NCI-H187 (cell line): ENCODE results near the gene AVPR1A.
A peak's percentile ranks its signal among the peaks of the same experiment; 100 is the strongest.
"Not testable (repeated sequence)": the region's sequence is repeated elsewhere in the genome, so short reads cannot be mapped to it uniquely, and the experiment has no call there.

Experiments
- DNase-seq, 2 experiments: peaks; one replicate each; lab custom pipeline; 2025; lab: John Stamatoyannopoulos, UW

The AVPR1A gene

GRCh38 chr12:63150713-63151622 lies at the start of gene AVPR1A:
Gene AVPR1A, minus strand, starts transcription at chr12:63151201. Its CDS starts 365 bp downstream, at chr12:63150836.
- no peak for DNase-seq

GRCh38 chr12:63196168-63196567 lies 45.2 kb upstream of the AVPR1A start:
- no peak for DNase-seq

- no peak for DNase-seq
These were observed 28.2 kb upstream of the AVPR1A start for GRCh38 chr12:63179224-63179623.

- DNase-seq: no peak
These were observed 19.3 kb upstream of the AVPR1A start for GRCh38 chr12:63170321-63170720.

- DNase-seq: not testable (repeated sequence)
These were observed 16.7 kb upstream of the AVPR1A start for GRCh38 chr12:63167741-63168140.

- DNase-seq: peak; percentile 38 to 59
These were observed 13.9 kb upstream of the AVPR1A start for GRCh38 chr12:63164911-63165310.

- no peak for DNase-seq
These were observed 12.5 kb upstream of the AVPR1A start for GRCh38 chr12:63163541-63163940.

GRCh38 chr12:63155375-63155774 lies 4.4 kb upstream of the AVPR1A start:
- DNase-seq: no peak

GRCh38 chr12:63154560-63154959 lies 3.6 kb upstream of the AVPR1A start:
- DNase-seq: no peak

- DNase-seq: no peak
These were observed 1.3 kb upstream of the AVPR1A start for GRCh38 chr12:63152321-63152700.

GRCh38 chr12:63151623-63152320 lies 771 bp upstream of the AVPR1A start:
- DNase-seq: peak; percentile 26 to 47

GRCh38 chr12:63149909-63150712 lies 890 bp downstream of the AVPR1A start:
- no peak for DNase-seq

GRCh38 chr12:63144556-63144955 lies 6.4 kb downstream of the AVPR1A start:
- no peak for DNase-seq

- DNase-seq: no peak
These were observed 12.5 kb downstream of the AVPR1A start for GRCh38 chr12:63138488-63138887.

- no peak for DNase-seq
These were observed 17.0 kb downstream of the AVPR1A start for GRCh38 chr12:63133981-63134380.

GRCh38 chr12:63132201-63132600 lies 18.8 kb downstream of the AVPR1A start:
- DNase-seq: no peak

- no peak for DNase-seq
These were observed 21.1 kb downstream of the AVPR1A start for GRCh38 chr12:63129927-63130326.

- no peak for DNase-seq
These were observed 26.2 kb downstream of the AVPR1A start for GRCh38 chr12:63124778-63125177.

- no peak for DNase-seq
These were observed 47.4 kb downstream of the AVPR1A start for GRCh38 chr12:63103494-63104131.

GRCh38 chr12:63101920-63102319 lies 49.1 kb downstream of the AVPR1A start:
- no peak for DNase-seq

GRCh38 chr12:63098851-63099250 lies 52.1 kb downstream of the AVPR1A start:
- DNase-seq: no peak
